Measurements from ENCODE around the gene DNAJC10.

- TF ChIP-seq POLR2A (IDR thresholded peaks at IDR 0.05; ENCODE audit: low read length) (no peak), GATA1 (IDR thresholded peaks at IDR 0.05; ENCODE audit: low read depth, low read length) (no peak)
Measured at GRCh38 chr2:182826496-182826895, 110.4 kb downstream of the DNAJC10 start.

Measured in erythroblast (primary cell).